Ovary (tissue), 3 donors: ENCODE measurements around the gene DSCAML1.

Source experiments
- CTCF ChIP-seq, 3 donors: fragments of 450-650 bp in 2 of 3; fragments of 200-600 bp in 1 of 3; IDR thresholded peaks; one replicate each; pipeline versions ENCODE4 v1.5.1 to v1.8.0; 2016 to 2022; ENCODE audit warnings: antibody characterized with exemption in 3 of 3, mild to moderate bottlenecking in 1 of 3
- EP300 ChIP-seq: sonication (generic); formaldehyde crosslinking; IDR thresholded peaks from one replicate; pipeline ENCODE4 v1.6.1; 2017; ENCODE audit warnings: antibody characterized with exemption
- POLR2A ChIP-seq: fragments of 450-650 bp; IDR thresholded peaks from one replicate; pipeline ENCODE4 v1.6.1; 2017; ENCODE audit warnings: antibody characterized with exemption, mild to moderate bottlenecking, moderate library complexity
- donor health status: DM: no; HTN: no; CAD: no.

- TF ChIP-seq POLR2A = no peak
- TF ChIP-seq EP300 = no peak
- no peak for TF ChIP-seq CTCF (IDR thresholded peaks at IDR 0.05)
These were observed 38.6 kb upstream of the DSCAML1 start for GRCh38 chr11:117835576-117835975.
